Ishikawa (cell line): ENCODE data around the gene RCOR2.

ENCODE experiments used
- CEBPB ChIP-seq: IDR thresholded peaks from 2 replicates; pipeline ENCODE4 v1.6.1; 2012
- CREB1 ChIP-seq: IDR thresholded peaks from 2 replicates; pipeline ENCODE4 v1.6.1; 2012; ENCODE audit warnings: low read depth
- EGR1 ChIP-seq: IDR thresholded peaks from 2 replicates; pipeline ENCODE4 v1.6.1; 2012
- EP300 ChIP-seq: IDR thresholded peaks from 2 replicates; pipeline ENCODE4 v1.6.1; 2012; ENCODE audit warnings: borderline replicate concordance
- FOXM1 ChIP-seq: IDR thresholded peaks from 2 replicates; pipeline ENCODE4 v1.6.1; 2012; ENCODE audit warnings: low read depth, borderline replicate concordance
- NFIC ChIP-seq: IDR thresholded peaks from 2 replicates; pipeline ENCODE4 v1.6.1; 2012
- RAD21 ChIP-seq: IDR thresholded peaks from 2 replicates; pipeline ENCODE4 v1.6.1; 2012; ENCODE audit warnings: low read depth
- TAF1 ChIP-seq: IDR thresholded peaks from 2 replicates; pipeline ENCODE4 v1.6.1; 2012; ENCODE audit warnings: low read depth, mild to moderate bottlenecking
- TCF12 ChIP-seq: IDR thresholded peaks from 2 replicates; pipeline ENCODE4 v1.6.1; 2012; ENCODE audit warnings: low read depth
- TEAD4 ChIP-seq: IDR thresholded peaks from 2 replicates; pipeline ENCODE4 v1.6.1; 2012
- YY1 ChIP-seq: IDR thresholded peaks from 2 replicates; pipeline ENCODE4 v1.6.1; 2012; ENCODE audit warnings: low read depth
- ZBTB7A ChIP-seq: IDR thresholded peaks from 2 replicates; pipeline ENCODE4 v1.6.1; 2012; ENCODE audit warnings: low read depth
- TF ChIP-seq, protein P1 (sequence below): IDR thresholded peaks from 2 replicates; pipeline ENCODE4 v1.6.1; 2012
- TF ChIP-seq, protein P2 (sequence below): IDR thresholded peaks from 2 replicates; pipeline ENCODE4 v1.6.1; 2012
- TF ChIP-seq, protein P3 (sequence below): IDR thresholded peaks from 2 replicates; pipeline ENCODE4 v1.6.1; 2012; ENCODE audit warnings: low read depth, mild to moderate bottlenecking

The RCOR2 gene

DNA sequence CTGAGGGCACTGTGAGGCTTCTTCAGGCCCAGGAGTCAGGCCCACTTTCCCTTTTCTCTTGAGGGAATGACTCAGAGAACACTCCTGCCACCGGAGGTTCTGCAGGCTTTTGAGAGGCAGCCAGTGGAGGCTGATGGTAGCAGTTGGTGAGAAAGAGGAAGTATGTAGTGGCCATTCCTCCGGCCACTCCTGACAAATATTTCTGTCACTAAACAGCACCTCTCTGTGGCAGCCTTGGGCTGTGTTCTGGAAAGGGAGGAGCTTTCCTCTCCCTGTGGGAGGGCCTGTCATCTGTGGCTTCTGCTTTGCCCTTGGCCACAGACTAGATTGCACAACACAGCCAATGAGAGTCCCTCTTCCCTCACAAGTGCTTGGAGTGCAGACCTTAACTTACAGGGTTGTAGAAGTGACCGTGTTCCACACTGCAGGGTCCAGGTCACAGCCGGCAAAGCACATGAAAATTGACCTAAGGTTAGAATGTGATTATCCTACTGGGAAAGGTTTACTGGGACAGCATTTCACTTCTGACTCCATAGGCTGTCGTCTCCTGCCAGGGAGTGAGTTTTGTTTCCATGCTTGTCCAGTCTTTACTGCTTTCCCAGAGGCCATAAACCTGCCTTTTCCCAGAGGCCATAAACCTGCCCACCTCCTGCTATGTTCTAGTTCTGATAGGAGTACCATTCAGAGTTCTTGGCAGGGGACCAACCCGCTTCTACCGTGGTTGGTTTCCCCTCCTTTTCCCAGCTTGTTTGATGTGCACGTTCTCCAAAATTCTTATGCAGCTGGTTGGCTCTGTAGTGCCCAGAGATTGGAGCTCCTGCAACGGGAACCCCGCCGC is 44.8 kb downstream of the RCOR2 start:
- TF ChIP-seq TEAD4 (peak; percentile 27; the same call in 1 of the 2 replicates), CEBPB (peak; percentile 98), RAD21 (peak; percentile 66), YY1 (no peak)
- TF ChIP-seq, protein P1, sequence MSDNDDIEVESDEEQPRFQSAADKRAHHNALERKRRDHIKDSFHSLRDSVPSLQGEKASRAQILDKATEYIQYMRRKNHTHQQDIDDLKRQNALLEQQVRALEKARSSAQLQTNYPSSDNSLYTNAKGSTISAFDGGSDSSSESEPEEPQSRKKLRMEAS, result peak; percentile 28; the same call in 1 of the 2 replicates

DNA sequence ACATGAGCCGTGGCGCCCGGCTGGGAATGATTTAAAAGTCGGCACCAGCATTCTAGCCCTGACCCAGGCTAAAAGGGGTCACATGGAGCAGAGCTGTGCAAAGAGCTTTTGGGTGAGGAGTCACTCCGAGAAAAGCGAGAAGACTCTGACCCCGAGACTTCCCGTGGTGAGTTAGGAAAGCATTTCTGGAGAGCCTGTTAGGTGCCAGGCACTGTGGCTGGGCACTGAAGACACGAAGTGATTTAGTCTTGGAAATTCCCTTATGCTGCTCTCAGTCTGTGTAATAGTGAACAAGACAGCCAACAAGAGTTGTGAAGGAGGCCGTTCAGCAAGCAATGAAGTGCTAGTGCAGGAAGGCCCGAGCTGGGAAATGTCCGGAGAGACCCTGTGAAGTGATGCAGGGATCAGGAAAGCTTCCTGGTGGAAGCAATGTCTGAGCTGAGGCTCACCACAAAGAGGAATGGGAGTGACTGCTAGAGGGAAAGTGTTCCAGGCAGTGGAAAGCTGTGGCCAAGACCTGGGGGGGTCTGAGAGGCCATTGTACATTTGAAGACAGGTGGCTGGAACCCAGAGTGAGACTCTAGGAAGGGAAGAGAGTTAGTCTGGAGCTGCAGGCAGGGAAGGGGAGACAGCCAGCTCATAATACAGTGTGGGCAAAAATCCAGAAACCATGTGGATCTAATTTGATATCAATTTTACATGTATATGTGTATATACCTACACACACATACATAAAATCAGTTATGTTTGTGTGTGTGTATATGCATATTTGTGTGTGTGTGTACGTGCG is 46.4 kb downstream of the RCOR2 start:
- TF ChIP-seq ZBTB7A, result no peak
- TF ChIP-seq EP300, result no peak
- TF ChIP-seq CEBPB, result no peak
- no peak for TF ChIP-seq EGR1
- no peak for TF ChIP-seq CREB1
- no peak for TF ChIP-seq TEAD4
- TF ChIP-seq TCF12, result no peak
- TF ChIP-seq RAD21, result no peak
- TF ChIP-seq FOXM1, result no peak
- TF ChIP-seq, protein P2, sequence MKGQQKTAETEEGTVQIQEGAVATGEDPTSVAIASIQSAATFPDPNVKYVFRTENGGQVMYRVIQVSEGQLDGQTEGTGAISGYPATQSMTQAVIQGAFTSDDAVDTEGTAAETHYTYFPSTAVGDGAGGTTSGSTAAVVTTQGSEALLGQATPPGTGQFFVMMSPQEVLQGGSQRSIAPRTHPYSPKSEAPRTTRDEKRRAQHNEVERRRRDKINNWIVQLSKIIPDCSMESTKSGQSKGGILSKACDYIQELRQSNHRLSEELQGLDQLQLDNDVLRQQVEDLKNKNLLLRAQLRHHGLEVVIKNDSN, result no peak
- TF ChIP-seq TAF1, result no peak

DNA sequence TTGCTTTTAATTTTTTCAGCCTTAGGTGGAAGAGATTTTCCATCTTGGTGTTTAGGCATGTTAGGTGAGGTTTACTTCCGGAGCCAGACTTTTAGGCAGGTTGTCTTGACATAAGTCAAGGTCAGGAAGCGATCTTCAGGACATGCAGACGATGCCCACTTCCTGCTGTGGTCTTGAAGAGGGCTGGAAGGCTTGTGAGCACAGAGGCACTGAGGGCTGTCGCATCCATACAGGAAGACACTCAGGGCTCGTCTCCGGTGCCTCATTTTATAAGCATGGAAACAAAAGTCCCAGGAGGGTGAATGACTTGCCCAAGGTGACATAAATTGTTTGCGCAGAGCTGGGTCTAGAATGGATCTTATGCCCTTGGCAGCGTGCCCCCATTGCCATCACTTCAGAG is 47.3 kb downstream of the RCOR2 start:
- TF ChIP-seq EP300 (no peak), ZBTB7A (no peak)
- TF ChIP-seq, protein P2, result no peak

DNA sequence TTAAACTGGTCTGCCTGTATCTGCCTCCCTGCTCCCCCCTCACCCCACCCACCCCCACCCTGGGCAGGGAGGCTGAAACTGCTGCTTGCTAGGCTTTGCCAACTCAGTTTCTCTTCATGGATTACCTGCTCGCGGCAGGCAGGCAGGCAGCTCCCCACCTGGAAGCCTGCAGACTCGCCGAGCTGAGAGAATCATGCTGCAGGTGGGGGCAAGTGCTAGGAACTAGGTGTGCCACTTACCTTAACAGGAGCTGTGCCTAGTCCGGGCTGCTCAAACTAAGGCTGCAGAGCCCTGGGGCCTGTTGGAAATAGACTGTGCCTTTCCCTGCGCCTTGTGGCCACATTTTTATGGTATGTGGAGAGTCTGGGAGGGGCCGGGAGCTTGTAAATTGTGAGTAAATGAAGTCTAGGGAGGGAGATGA is 47.8 kb downstream of the RCOR2 start:
- no peak for TF ChIP-seq EP300
- no peak for TF ChIP-seq CEBPB

DNA sequence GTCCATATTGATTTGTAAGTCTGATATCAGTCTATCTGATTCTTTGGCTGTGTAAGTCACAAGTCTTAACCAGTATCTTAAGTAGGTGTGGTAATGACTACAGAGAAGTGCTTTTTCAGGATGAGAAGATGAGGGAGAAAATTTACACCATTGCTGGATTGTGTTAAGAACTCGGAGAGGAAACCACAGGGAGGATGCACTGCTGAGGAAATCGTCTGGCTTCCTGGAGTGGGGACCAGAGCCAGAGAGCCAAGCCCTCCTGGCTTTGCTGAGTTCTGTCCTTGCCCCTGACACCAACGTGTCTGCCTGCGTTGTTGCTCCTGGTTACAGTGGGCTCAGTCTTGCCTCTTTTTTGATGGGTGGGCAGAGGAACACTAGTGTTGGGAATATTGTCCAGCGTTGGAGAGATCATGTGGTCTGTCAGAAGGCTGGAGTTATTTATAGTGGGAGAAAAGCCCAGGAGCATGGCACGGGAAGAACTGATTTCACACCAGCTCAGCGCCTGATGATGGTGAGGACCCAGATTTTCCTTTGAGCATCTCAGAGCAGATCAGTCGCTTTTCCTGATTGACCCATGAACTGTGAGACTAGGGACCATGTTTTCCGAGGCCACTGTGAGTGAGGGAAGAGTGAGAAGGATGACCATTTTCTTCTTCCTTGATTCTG is 48.4 kb downstream of the RCOR2 start:
- TF ChIP-seq, protein P3, sequence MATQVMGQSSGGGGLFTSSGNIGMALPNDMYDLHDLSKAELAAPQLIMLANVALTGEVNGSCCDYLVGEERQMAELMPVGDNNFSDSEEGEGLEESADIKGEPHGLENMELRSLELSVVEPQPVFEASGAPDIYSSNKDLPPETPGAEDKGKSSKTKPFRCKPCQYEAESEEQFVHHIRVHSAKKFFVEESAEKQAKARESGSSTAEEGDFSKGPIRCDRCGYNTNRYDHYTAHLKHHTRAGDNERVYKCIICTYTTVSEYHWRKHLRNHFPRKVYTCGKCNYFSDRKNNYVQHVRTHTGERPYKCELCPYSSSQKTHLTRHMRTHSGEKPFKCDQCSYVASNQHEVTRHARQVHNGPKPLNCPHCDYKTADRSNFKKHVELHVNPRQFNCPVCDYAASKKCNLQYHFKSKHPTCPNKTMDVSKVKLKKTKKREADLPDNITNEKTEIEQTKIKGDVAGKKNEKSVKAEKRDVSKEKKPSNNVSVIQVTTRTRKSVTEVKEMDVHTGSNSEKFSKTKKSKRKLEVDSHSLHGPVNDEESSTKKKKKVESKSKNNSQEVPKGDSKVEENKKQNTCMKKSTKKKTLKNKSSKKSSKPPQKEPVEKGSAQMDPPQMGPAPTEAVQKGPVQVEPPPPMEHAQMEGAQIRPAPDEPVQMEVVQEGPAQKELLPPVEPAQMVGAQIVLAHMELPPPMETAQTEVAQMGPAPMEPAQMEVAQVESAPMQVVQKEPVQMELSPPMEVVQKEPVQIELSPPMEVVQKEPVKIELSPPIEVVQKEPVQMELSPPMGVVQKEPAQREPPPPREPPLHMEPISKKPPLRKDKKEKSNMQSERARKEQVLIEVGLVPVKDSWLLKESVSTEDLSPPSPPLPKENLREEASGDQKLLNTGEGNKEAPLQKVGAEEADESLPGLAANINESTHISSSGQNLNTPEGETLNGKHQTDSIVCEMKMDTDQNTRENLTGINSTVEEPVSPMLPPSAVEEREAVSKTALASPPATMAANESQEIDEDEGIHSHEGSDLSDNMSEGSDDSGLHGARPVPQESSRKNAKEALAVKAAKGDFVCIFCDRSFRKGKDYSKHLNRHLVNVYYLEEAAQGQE, result no peak
- TF ChIP-seq TCF12 (no peak), EP300 (no peak)

DNA sequence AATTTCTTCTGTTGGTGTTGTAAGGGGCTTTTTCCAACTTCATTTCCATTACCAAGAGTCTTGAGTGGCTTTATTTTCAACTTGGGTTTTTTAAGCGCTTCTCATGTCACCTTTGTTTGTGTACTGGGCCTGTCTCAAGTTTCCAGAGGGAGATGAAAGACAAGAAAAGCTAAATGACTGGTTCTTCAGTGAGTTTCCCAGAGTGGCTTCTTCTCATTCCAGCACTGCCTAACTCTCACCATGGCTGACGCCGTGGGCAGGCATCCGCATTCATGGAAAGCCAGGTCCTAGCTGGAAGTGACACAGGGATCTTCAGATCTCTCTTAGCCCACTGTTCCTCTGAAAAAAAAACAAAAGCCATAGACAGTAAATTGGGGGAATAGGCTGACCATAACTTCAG is 49.5 kb downstream of the RCOR2 start:
- no peak for TF ChIP-seq NFIC
- TF ChIP-seq, protein P3, result no peak
- TF ChIP-seq, protein P1, result no peak

DNA sequence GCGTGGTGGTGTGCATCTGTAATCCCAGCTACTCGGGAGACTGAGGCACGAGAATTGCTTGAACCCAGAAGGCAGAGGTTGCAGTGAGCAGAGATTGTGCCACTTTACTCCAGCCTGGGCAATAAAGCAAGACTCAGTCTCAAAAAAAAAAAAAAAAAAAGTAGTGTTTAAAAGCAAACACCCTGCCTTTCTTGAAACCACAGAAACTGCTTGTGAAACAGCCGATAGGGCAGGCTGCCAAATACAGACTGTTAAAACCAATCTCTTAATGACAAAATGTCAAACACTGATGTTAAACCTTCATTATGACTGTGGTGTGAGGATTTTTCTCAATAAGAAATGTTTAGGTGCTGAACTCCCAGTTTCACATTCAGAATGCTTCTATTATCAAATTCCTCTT is 50.8 kb downstream of the RCOR2 start:
- TF ChIP-seq RAD21 (no peak), EGR1 (no peak), ZBTB7A (no peak), NFIC (no peak), TEAD4 (no peak), TAF1 (no peak), FOXM1 (no peak), YY1 (no peak)
- TF ChIP-seq, protein P3, result no peak
